CD14-positive monocyte (primary cell): ENCODE measurements around the gene TOP3A. TPM values are rescaled to one million over a fixed set of nuclear protein-coding genes. Genes with fewer than 3 reads are reported as not detected.
"Not testable (repeated sequence)": the region's sequence is repeated elsewhere in the genome, so short reads cannot be mapped to it uniquely, and the experiment has no call there.

ENCODE experiments used
- DNase-seq, 3 donors: peaks; one replicate each; pipeline ENCODE4 v3.0.0-alpha.2; 2011 to 2022
- H2AFZ ChIP-seq: 2 replicates; pipeline ENCODE4 v1.6.0; 2012; ENCODE audit warnings: mild to moderate bottlenecking, low read depth, low read length, inconsistent platforms; ENCODE audit not compliant: insufficient read depth, poor library complexity, severe bottlenecking
- H3K27ac ChIP-seq, 2 donors: 1 replicate in 1 of 2; 2 replicates in 1 of 2; pipeline ENCODE4 v1.5.1; 2012 to 2013; ENCODE audit warnings: low read length in 2 of 2, control low read depth in 1 of 2, inconsistent platforms in 1 of 2, low read depth in 1 of 2, mild to moderate bottlenecking in 1 of 2
- H3K27me3 ChIP-seq, 2 donors: one replicate each; pipeline versions ENCODE4 v1.6.0 to v1.6.1; 2011 to 2013; ENCODE audit warnings: low read length in 2 of 2; ENCODE audit not compliant: control insufficient read depth in 2 of 2, insufficient read depth in 2 of 2
- H3K36me3 ChIP-seq, 2 donors: replicated peaks in 1 of 2; 1 replicate in 1 of 2; 2 replicates in 1 of 2; pipeline versions ENCODE4 v1.5.1 to v1.6.1; 2012 to 2013; ENCODE audit warnings: low read length in 2 of 2, control low read depth in 1 of 2, inconsistent platforms in 1 of 2, mild to moderate bottlenecking in 1 of 2; ENCODE audit not compliant: insufficient read depth in 2 of 2, control insufficient read depth in 1 of 2
- H3K4me1 ChIP-seq, 2 donors: 1 replicate in 1 of 2; 2 replicates in 1 of 2; pipeline versions ENCODE4 v1.5.1 to v1.6.1; 2012 to 2013; ENCODE audit warnings: low read length in 2 of 2, control low read depth in 1 of 2, inconsistent platforms in 1 of 2, mild to moderate bottlenecking in 1 of 2, moderate library complexity in 1 of 2; ENCODE audit not compliant: insufficient read depth in 2 of 2, control insufficient read depth in 1 of 2
- H3K4me2 ChIP-seq: replicated peaks from 2 replicates; pipeline ENCODE3; 2012; ENCODE audit warnings: low read length, moderate library complexity, mild to moderate bottlenecking; ENCODE audit not compliant: poor library complexity, severe bottlenecking; ENCODE audit errors: extremely low read depth
- H3K4me3 ChIP-seq, 3 experiments: fragments of 200-600 bp in 1 of 3; sonication (generic) in 1 of 3; replicated peaks in 1 of 3; 1 replicate in 2 of 3; 2 replicates in 1 of 3; pipeline ENCODE4 v1.5.1; 2011 to 2013; ENCODE audit warnings: low read length in 3 of 3, mild to moderate bottlenecking in 3 of 3, control low read depth in 2 of 3, low read depth in 2 of 3, inconsistent platforms in 1 of 3, moderate library complexity in 1 of 3
- H3K79me2 ChIP-seq: 2 replicates; pipeline ENCODE4 v1.6.0; 2012; ENCODE audit warnings: mild to moderate bottlenecking, control low read depth, inconsistent platforms, low read length, moderate library complexity; ENCODE audit not compliant: insufficient read depth
- H3K9ac ChIP-seq: 2 replicates; pipeline ENCODE4 v1.6.0; 2017; ENCODE audit warnings: low read length, mild to moderate bottlenecking; ENCODE audit not compliant: insufficient read depth, poor library complexity, severe bottlenecking
- H3K9me3 ChIP-seq, 2 donors: replicated peaks in 1 of 2; 1 replicate in 1 of 2; 2 replicates in 1 of 2; pipeline versions ENCODE4 v1.5.1 to v1.6.1; 2012 to 2013; ENCODE audit warnings: low read length in 2 of 2, control low read depth in 1 of 2; ENCODE audit not compliant: control insufficient read depth in 1 of 2, insufficient read depth in 1 of 2
- H4K20me1 ChIP-seq: 2 replicates; pipeline ENCODE4 v1.6.0; 2012; ENCODE audit warnings: mild to moderate bottlenecking, low read length, control low read depth, moderate library complexity; ENCODE audit not compliant: insufficient read depth
- H3K27ac Mint-ChIP-seq, 7 donors: one replicate each; pipeline ENCODE4 v1.8.0; 2020; ENCODE audit warnings: mild to moderate bottlenecking in 7 of 7, mixed read lengths in 7 of 7, moderate library complexity in 6 of 7, inconsistent platforms in 2 of 7
- H3K27me3 Mint-ChIP-seq, 3 donors: one replicate each; pipeline ENCODE4 v1.8.0; 2021 to 2022; ENCODE audit warnings: low read depth in 3 of 3, mild to moderate bottlenecking in 3 of 3, mixed read lengths in 3 of 3, moderate library complexity in 3 of 3, inconsistent platforms in 1 of 3
- H3K36me3 Mint-ChIP-seq, 2 donors: one replicate each; pipeline ENCODE4 v1.8.0; 2020; ENCODE audit warnings: mixed read lengths in 2 of 2, inconsistent platforms in 1 of 2, mild to moderate bottlenecking in 1 of 2
- H3K4me1 Mint-ChIP-seq: one replicate; pipeline ENCODE4 v1.8.0; 2020; ENCODE audit warnings: mild to moderate bottlenecking, mixed read lengths
- H3K4me3 Mint-ChIP-seq, 2 donors: one replicate each; pipeline ENCODE4 v1.8.0; 2020; ENCODE audit warnings: mild to moderate bottlenecking in 2 of 2, mixed read lengths in 2 of 2, moderate library complexity in 1 of 2
- H3K9me3 Mint-ChIP-seq, 7 donors: one replicate each; pipeline ENCODE4 v1.8.0; 2020 to 2022; ENCODE audit warnings: mixed read lengths in 7 of 7, mild to moderate bottlenecking in 6 of 7, moderate library complexity in 6 of 7, inconsistent platforms in 2 of 7
- WGBS: methylation state at CpG from one replicate; pipeline ENCODE4 v1.1.5; 2013; ENCODE audit warnings: missing lambda C conversion rate; ENCODE audit not compliant: insufficient coverage; 5-methylcytosine and 5-hydroxymethylcytosine counted together
- intact Hi-C, 2 donors: fragments of 100-400 bp; cut with micrococcal nuclease; formaldehyde crosslinking; loops; one replicate each; pipeline versions ENCODE4 v1.15.0 to v1.15.1; 2023
- polyA plus RNA-seq, 3 donors: library from polyadenylated mRNA; depleted of rRNA in 1 of 3; unstranded in 2 of 3; stranded (reverse) in 1 of 3; fragments of 300-500 nt in 2 of 3; fragments of >200 nt in 1 of 3; fragmentation: Illumina TruSeq in 2 of 3; gene quantifications; 1 replicate in 2 of 3; 2 replicates in 1 of 3; pipeline ENCODE4 v1.2.3, GENCODE V29; 2012 to 2021
- TF ChIP-seq, protein P1 (sequence below): fragments of 200-600 bp; IDR thresholded peaks from one replicate; pipeline ENCODE4 v1.8.0; 2022; ENCODE audit warnings: antibody characterized with exemption, mild to moderate bottlenecking

The TOP3A gene
- polyA plus RNA-seq, 3 donors = 15.2 to 25.6 (median 22.3) TPM

DNA sequence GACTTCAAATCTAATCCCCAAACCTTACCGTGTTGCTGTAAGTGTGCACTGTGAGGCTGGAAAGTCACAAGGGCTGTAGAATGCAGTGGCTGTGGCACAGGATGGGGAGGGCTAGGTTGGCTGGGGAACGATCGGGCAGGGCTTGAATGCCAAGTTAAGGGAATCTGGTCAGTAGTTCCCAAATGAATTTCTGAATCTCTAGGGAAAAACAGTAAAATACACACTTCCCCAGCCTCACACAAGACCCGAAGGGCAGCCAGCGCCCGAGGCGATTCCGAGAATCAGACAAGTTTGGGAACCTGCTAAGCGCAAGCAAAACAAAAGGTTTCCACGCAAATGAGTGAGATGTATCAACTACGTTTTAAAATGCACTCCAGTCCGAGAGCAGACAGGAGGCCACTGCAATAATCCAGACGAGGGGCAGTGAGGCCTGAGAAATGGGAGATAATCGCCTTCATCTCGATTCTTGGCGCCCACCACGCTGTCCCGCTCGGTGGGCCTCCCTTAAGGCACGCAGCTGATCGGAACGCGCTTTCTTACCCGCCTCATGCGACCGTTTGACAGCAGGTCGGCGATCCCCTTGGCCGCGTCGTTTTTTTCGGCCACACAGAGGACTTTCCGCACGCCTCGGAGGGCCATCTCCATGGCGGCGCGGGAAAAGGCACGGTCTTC is 599 bp downstream of the TOP3A start:
- no peak for DNase-seq
- TF ChIP-seq, protein P1, sequence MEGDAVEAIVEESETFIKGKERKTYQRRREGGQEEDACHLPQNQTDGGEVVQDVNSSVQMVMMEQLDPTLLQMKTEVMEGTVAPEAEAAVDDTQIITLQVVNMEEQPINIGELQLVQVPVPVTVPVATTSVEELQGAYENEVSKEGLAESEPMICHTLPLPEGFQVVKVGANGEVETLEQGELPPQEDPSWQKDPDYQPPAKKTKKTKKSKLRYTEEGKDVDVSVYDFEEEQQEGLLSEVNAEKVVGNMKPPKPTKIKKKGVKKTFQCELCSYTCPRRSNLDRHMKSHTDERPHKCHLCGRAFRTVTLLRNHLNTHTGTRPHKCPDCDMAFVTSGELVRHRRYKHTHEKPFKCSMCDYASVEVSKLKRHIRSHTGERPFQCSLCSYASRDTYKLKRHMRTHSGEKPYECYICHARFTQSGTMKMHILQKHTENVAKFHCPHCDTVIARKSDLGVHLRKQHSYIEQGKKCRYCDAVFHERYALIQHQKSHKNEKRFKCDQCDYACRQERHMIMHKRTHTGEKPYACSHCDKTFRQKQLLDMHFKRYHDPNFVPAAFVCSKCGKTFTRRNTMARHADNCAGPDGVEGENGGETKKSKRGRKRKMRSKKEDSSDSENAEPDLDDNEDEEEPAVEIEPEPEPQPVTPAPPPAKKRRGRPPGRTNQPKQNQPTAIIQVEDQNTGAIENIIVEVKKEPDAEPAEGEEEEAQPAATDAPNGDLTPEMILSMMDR = no peak
- intact Hi-C loops = loop anchor here (2.0 kb wide), 2 partner anchors 13 to 53 kb away; partner anchors contain the start of gene MIEF2 (in 2 of the 2)
- H4K20me1 ChIP-seq = peaks cover 69% of the 10 kb centered on the region
- Mint-ChIP-seq H3K9me3 (peaks cover 0 to 4% (median 2%) of the 10 kb centered on the region in 7 donors), H3K27me3 (no peaks in the 10 kb centered on the region), H3K27ac (peak overlapping the region; percentile 98 to 100 (median 100)), H3K36me3 (peaks cover 47 to 53% of the 10 kb centered on the region in 2 donors), H3K4me3 (peak overlapping the region; percentile 93 to 97), H3K4me1 (peaks cover 71% of the 10 kb centered on the region)
- H3K4me3 ChIP-seq = peak overlapping the region; percentile 55 to 88 (median 84)
- peaks cover 16 to 39% of the 10 kb centered on the region in 2 donors for H3K36me3 ChIP-seq
- H3K4me1 ChIP-seq = peaks cover 57 to 79% of the 10 kb centered on the region in 2 donors
- H3K79me2 ChIP-seq = peaks cover 94% of the 10 kb centered on the region
- H3K27ac ChIP-seq = peak overlapping the region; percentile 97 to 100
- H3K27me3 ChIP-seq = no peaks in the 10 kb centered on the region
- WGBS = 0% methylated on average over 35 of the region's 39 CpGs
- peak overlapping the region; percentile 87 for H2AFZ ChIP-seq
- peak overlapping the region; percentile 99 for H3K4me2 ChIP-seq
- peak overlapping the region; percentile 98 for H3K9ac ChIP-seq
- H3K9me3 ChIP-seq = no peaks in the 10 kb centered on the region

GRCh38 chr17:18309202-18309601 is 5.6 kb downstream of the TOP3A start:
- Mint-ChIP-seq H3K27me3 (no peaks in the 10 kb centered on the region), H3K4me3 (no peak overlapping the region), H3K36me3 (peaks cover 57 to 76% of the 10 kb centered on the region in 2 donors), H3K9me3 (no peaks in the 10 kb centered on the region), H3K4me1 (peaks cover 41% of the 10 kb centered on the region), H3K27ac (peak overlapping the region in 1 of 7 donors; percentile 40)
- intact Hi-C loops = no loop called here
- H3K36me3 ChIP-seq = peaks cover 49 to 81% of the 10 kb centered on the region in 2 donors
- peaks cover 79% of the 10 kb centered on the region for H3K79me2 ChIP-seq
- DNase-seq = no peak
- no peak overlapping the region for H3K9ac ChIP-seq
- H3K4me2 ChIP-seq = no peak overlapping the region
- peaks cover 33% of the 10 kb centered on the region for H4K20me1 ChIP-seq
- H3K9me3 ChIP-seq = no peaks in the 10 kb centered on the region
- no peaks in the 10 kb centered on the region for H3K27me3 ChIP-seq
- peaks cover 27 to 43% of the 10 kb centered on the region in 2 donors for H3K4me1 ChIP-seq
- no peak overlapping the region for H3K27ac ChIP-seq
- no CpG with 5 or more reads among the region's 4 CpGs for WGBS
- H3K4me3 ChIP-seq = no peak overlapping the region
- TF ChIP-seq, protein P1 = no peak
- no peak overlapping the region for H2AFZ ChIP-seq

- DNase-seq, intact Hi-C loops, H3K4me3 ChIP-seq, H3K4me3 Mint-ChIP-seq, H4K20me1 ChIP-seq, H3K9me3 Mint-ChIP-seq, H2AFZ ChIP-seq, H3K9ac ChIP-seq, H3K9me3 ChIP-seq, H3K27me3 Mint-ChIP-seq, H3K4me2 ChIP-seq, H3K27me3 ChIP-seq: not testable (repeated sequence)
- peaks cover 49% of the 10 kb centered on the region for H3K79me2 ChIP-seq
- peaks cover 53 to 77% of the 10 kb centered on the region in 2 donors for H3K36me3 Mint-ChIP-seq
- peak overlapping the region in 1 of 2 donors; percentile 85 for H3K27ac ChIP-seq
- H3K36me3 ChIP-seq = peaks cover 51 to 75% of the 10 kb centered on the region in 2 donors
- H3K4me1 ChIP-seq = peaks cover 47 to 49% of the 10 kb centered on the region in 2 donors
- 100% methylated on average over 6 of the region's 13 CpGs for WGBS
- peak overlapping the region in 3 of 7 donors; percentile 21 to 80 (median 41) for H3K27ac Mint-ChIP-seq
- peaks cover 50% of the 10 kb centered on the region for H3K4me1 Mint-ChIP-seq
Observed at GRCh38 chr17:18303206-18303605, 11.6 kb downstream of the TOP3A start.
